H1 (cell line): ENCODE measurements around the gene GLIS2. TPM values are rescaled to one million over a fixed set of nuclear protein-coding genes. Genes with fewer than 3 reads are reported as not detected.

ENCODE experiments used
- CTCF ChIA-PET: fragments of 300-600 bp; sonication (Branson Sonifier 250); formaldehyde crosslinking; loops from one replicate; lab custom pipeline; 2021; ENCODE audit not compliant: partially characterized antibody; lab: Charles Lee
- POLR2A ChIA-PET: fragments of 300-600 bp; sonication (Branson Sonifier 250); formaldehyde crosslinking; loops from one replicate; lab custom pipeline; 2021; ENCODE audit warnings: inconsistent platforms; ENCODE audit not compliant: partially characterized antibody; lab: Charles Lee
- DNase-seq, 2 experiments: peaks; one replicate each; pipeline versions ENCODE4 v3.0.0 to v3.0.0-alpha.2; 2010 to 2022; ENCODE audit warnings: low spot score in 2 of 2, low read depth in 1 of 2, mixed read lengths in 1 of 2
- FAIRE-seq: peaks from 2 replicates; lab custom pipeline; 2011; peaks lifted over from hg19 to GRCh38; lab: Jason Lieb, UNC
- H2AFZ ChIP-seq: 2 replicates; pipeline ENCODE4 v1.8.1; 2012; ENCODE audit warnings: low read length, inconsistent platforms
- H2AK5ac ChIP-seq: 2 replicates; pipeline ENCODE4 v1.6.1; 2013; ENCODE audit warnings: low read depth, low read length
- H2BK120ac ChIP-seq: replicated peaks from 2 replicates; pipeline ENCODE3; 2013; ENCODE audit warnings: low read depth, low read length, inconsistent platforms
- H2BK12ac ChIP-seq: 2 replicates; pipeline ENCODE4 v1.6.1; 2013; ENCODE audit warnings: low read depth, low read length
- H2BK15ac ChIP-seq: 2 replicates; pipeline ENCODE4 v1.6.1; 2013; ENCODE audit warnings: low read length
- H2BK20ac ChIP-seq: 2 replicates; pipeline ENCODE4 v1.6.1; 2013; ENCODE audit warnings: low read length
- H2BK5ac ChIP-seq: 2 replicates; pipeline ENCODE4 v1.6.1; 2013; ENCODE audit warnings: low read depth, low read length
- H3K14ac ChIP-seq: 2 replicates; pipeline ENCODE4 v1.6.1; 2013; ENCODE audit warnings: inconsistent platforms; ENCODE audit not compliant: insufficient read length
- H3K18ac ChIP-seq: 2 replicates; pipeline ENCODE4 v1.6.1; 2013; ENCODE audit warnings: low read length; ENCODE audit errors: extremely low read depth
- H3K23ac ChIP-seq: 2 replicates; pipeline ENCODE4 v1.6.1; 2013; ENCODE audit warnings: inconsistent platforms; ENCODE audit not compliant: insufficient read length
- H3K23me2 ChIP-seq: 2 replicates; pipeline ENCODE4 v1.6.1; 2013; ENCODE audit warnings: low read depth, low read length
- H3K27ac ChIP-seq: 2 replicates; pipeline ENCODE4 v1.6.1; 2011; ENCODE audit warnings: low read depth, low read length, inconsistent platforms
- H3K27me3 ChIP-seq, 4 experiments: replicated peaks in 1 of 4; 1 replicate in 1 of 4; 2 replicates in 3 of 4; pipeline versions ENCODE4 v1.6.1 to v1.8.1; 2011 to 2013; ENCODE audit warnings: low read length in 3 of 4, mild to moderate bottlenecking in 3 of 4, inconsistent platforms in 2 of 4, mixed read lengths in 2 of 4, moderate library complexity in 1 of 4; ENCODE audit not compliant: control insufficient read depth in 3 of 4, insufficient read depth in 3 of 4; ENCODE audit errors: extremely low read depth in 1 of 4
- H3K36me3 ChIP-seq, 4 experiments: 2 replicates each; pipeline versions ENCODE4 v1.6.1 to v1.8.1; 2011 to 2013; ENCODE audit warnings: mild to moderate bottlenecking in 4 of 4, low read length in 3 of 4, moderate library complexity in 2 of 4, control low read depth in 1 of 4, inconsistent platforms in 1 of 4; ENCODE audit not compliant: insufficient read depth in 4 of 4, control insufficient read depth in 2 of 4
- H3K4ac ChIP-seq: replicated peaks from 2 replicates; pipeline ENCODE3; 2013; ENCODE audit warnings: low read length, low read depth, mixed read lengths, inconsistent platforms; ENCODE audit not compliant: insufficient read length
- H3K4me1 ChIP-seq, 4 experiments: replicated peaks in 1 of 4; 1 replicate in 1 of 4; 2 replicates in 3 of 4; pipeline versions ENCODE4 v1.6.1 to v1.8.1; 2011 to 2013; ENCODE audit warnings: low read length in 3 of 4, inconsistent platforms in 2 of 4, mixed read lengths in 1 of 4; ENCODE audit not compliant: insufficient read depth in 4 of 4, control insufficient read depth in 3 of 4
- H3K4me2 ChIP-seq, 2 experiments: 2 replicates each; pipeline versions ENCODE4 v1.6.1 to v1.8.1; 2011 to 2013; ENCODE audit warnings: low read depth in 2 of 2, low read length in 2 of 2, control low read depth in 1 of 2, inconsistent platforms in 1 of 2, mild to moderate bottlenecking in 1 of 2; ENCODE audit not compliant: insufficient read depth in 1 of 2
- H3K4me3 ChIP-seq, 4 experiments: fragments of 200-600, 300-600 bp in 1 of 4; sonication (generic), shearing (Covaris generic), sonication (Bioruptor Twin) in 1 of 4; 2 replicates each; pipeline versions ENCODE4 v1.5.1 to v1.8.1; 2011 to 2016; ENCODE audit warnings: low read length in 4 of 4, low read depth in 3 of 4, control low read depth in 2 of 4, inconsistent platforms in 2 of 4, mild to moderate bottlenecking in 2 of 4, mixed read lengths in 1 of 4, moderate library complexity in 1 of 4; ENCODE audit not compliant: insufficient read depth in 2 of 4; ENCODE audit errors: extremely low read depth in 1 of 4
- H3K56ac ChIP-seq: replicated peaks from 2 replicates; pipeline ENCODE3; 2013; ENCODE audit warnings: low read depth, mild to moderate bottlenecking, mixed read lengths, low read length, inconsistent platforms; ENCODE audit not compliant: insufficient read length
- H3K79me1 ChIP-seq: 2 replicates; pipeline ENCODE4 v1.6.1; 2013; ENCODE audit warnings: low read depth, low read length, control low read depth
- H3K79me2 ChIP-seq, 2 experiments: 2 replicates each; pipeline versions ENCODE4 v1.6.1 to v1.8.1; 2012 to 2013; ENCODE audit warnings: low read length in 2 of 2, mild to moderate bottlenecking in 2 of 2, inconsistent platforms in 1 of 2; ENCODE audit not compliant: insufficient read depth in 2 of 2, control insufficient read depth in 1 of 2
- H3K9ac ChIP-seq, 4 experiments: replicated peaks in 1 of 4; 1 replicate in 1 of 4; 2 replicates in 3 of 4; pipeline versions ENCODE4 v1.6.1 to v1.8.1; 2011 to 2013; ENCODE audit warnings: low read depth in 3 of 4, low read length in 3 of 4, control low read depth in 2 of 4, mild to moderate bottlenecking in 2 of 4, moderate library complexity in 2 of 4, inconsistent platforms in 1 of 4; ENCODE audit errors: extremely low read depth in 1 of 4
- H3K9me3 ChIP-seq, 2 experiments: 2 replicates each; pipeline versions ENCODE4 v1.6.1 to v1.8.1; 2012 to 2013; ENCODE audit warnings: mild to moderate bottlenecking in 2 of 2, moderate library complexity in 2 of 2, control low read depth in 1 of 2, inconsistent platforms in 1 of 2, low read depth in 1 of 2, low read length in 1 of 2, mixed read lengths in 1 of 2; ENCODE audit not compliant: insufficient read depth in 2 of 2
- H4K20me1 ChIP-seq, 2 experiments: replicated peaks in 1 of 2; 2 replicates each; pipeline versions ENCODE3 to v1.8.1; 2011 to 2013; ENCODE audit warnings: inconsistent platforms in 2 of 2, low read length in 2 of 2, mild to moderate bottlenecking in 1 of 2; ENCODE audit not compliant: insufficient read depth in 2 of 2, control insufficient read depth in 1 of 2
- H4K5ac ChIP-seq: 2 replicates; pipeline ENCODE4 v1.6.1; 2013; ENCODE audit warnings: low read length, low read depth, mixed read lengths, inconsistent platforms; ENCODE audit not compliant: insufficient read length
- H4K8ac ChIP-seq: 2 replicates; pipeline ENCODE4 v1.8.0; 2013; ENCODE audit warnings: mild to moderate bottlenecking, moderate library complexity, low read length, inconsistent platforms; ENCODE audit not compliant: insufficient read depth; ENCODE audit errors: extremely low read depth
- H4K91ac ChIP-seq: replicated peaks from 2 replicates; pipeline ENCODE3; 2013; ENCODE audit warnings: low read length, mixed read lengths, inconsistent platforms; ENCODE audit not compliant: insufficient read length
- ASH2L ChIP-seq: fragments of 200-600, 300-600 bp; sonication (generic); IDR thresholded peaks from one replicate; pipeline ENCODE4 v1.7.1; 2017; ENCODE audit warnings: low read length
- CBX8 ChIP-seq: fragments of 300-800, 300-1000 bp; sonication (generic); IDR thresholded peaks from 2 replicates; pipeline ENCODE4 v1.7.1; 2016; ENCODE audit warnings: low read depth, low read length, borderline replicate concordance
- GABPA ChIP-seq: IDR thresholded peaks from 2 replicates; pipeline ENCODE4 v1.6.1; 2011; ENCODE audit warnings: mild to moderate bottlenecking, low read length, moderate library complexity, borderline replicate concordance; ENCODE audit not compliant: insufficient read depth
- KDM1A ChIP-seq: fragments of 200-600, 300-600 bp; sonication (generic); IDR thresholded peaks from 2 replicates; pipeline ENCODE4 v1.7.1; 2016; ENCODE audit warnings: mild to moderate bottlenecking, low read length, borderline replicate concordance
- KDM4A ChIP-seq: IDR thresholded peaks from one replicate; pipeline ENCODE4 v1.7.1; 2012; ENCODE audit warnings: low read depth, mild to moderate bottlenecking, moderate library complexity, low read length, inconsistent platforms; ENCODE audit not compliant: severe bottlenecking
- RAD21 ChIP-seq, 2 experiments: IDR thresholded peaks in 1 of 2; conservative IDR thresholded peaks in 1 of 2; 2 replicates each; pipeline ENCODE4 v1.6.1; 2011; ENCODE audit warnings: low read depth in 2 of 2, low read length in 2 of 2, improper control_type of control experiment in 1 of 2, inconsistent platforms in 1 of 2, mild to moderate bottlenecking in 1 of 2, moderate library complexity in 1 of 2
- SIX5 ChIP-seq: IDR thresholded peaks from 2 replicates; pipeline ENCODE4 v1.6.1; 2011; ENCODE audit warnings: mild to moderate bottlenecking, low read depth, low read length
- TAF1 ChIP-seq: IDR thresholded peaks from 2 replicates; pipeline ENCODE4 v1.6.1; 2011; ENCODE audit warnings: mild to moderate bottlenecking, low read depth, low read length
- TAF7 ChIP-seq: optimal IDR thresholded peaks from 2 replicates; pipeline ENCODE3; 2011; ENCODE audit warnings: low read depth, mild to moderate bottlenecking, inconsistent platforms, low read length, moderate library complexity, borderline replicate concordance
- TBP ChIP-seq: IDR thresholded peaks from 2 replicates; pipeline ENCODE4 v1.6.1; 2011; ENCODE audit warnings: low read depth, low read length, improper control_type of control experiment
- WGBS, 2 experiments: shearing (Covaris generic) in 1 of 2; methylation state at CpG; one replicate each; pipeline versions ENCODE4 v1.1.6 to v1.1.7; 2013 to 2015; ENCODE audit warnings: low lambda C conversion rate in 2 of 2, mixed read lengths in 2 of 2, inconsistent platforms in 1 of 2, low coverage in 1 of 2, missing lambda C conversion rate in 1 of 2; ENCODE audit not compliant: insufficient replicate concordance in 2 of 2, insufficient coverage in 1 of 2, insufficient read length in 1 of 2; ENCODE audit errors: extremely low coverage in 1 of 2, missing lambda C conversion rate in 1 of 2; 5-methylcytosine and 5-hydroxymethylcytosine counted together
- polyA plus RNA-seq, 7 experiments: library from polyadenylated mRNA; depleted of rRNA in 3 of 7; stranded (reverse) in 5 of 7; unstranded in 2 of 7; fragments of >200 nt in 5 of 7; fragments of 200-250 nt in 2 of 7; gene quantifications; 1 replicate in 5 of 7; 2 replicates in 1 of 7; 4 replicates in 1 of 7; pipeline versions ENCODE4 v1.2.1 to v1.2.3, GENCODE V29; 2011 to 2013; ENCODE audit warnings: missing spikeins in 2 of 7, mixed read lengths in 2 of 7
- total RNA-seq: library from RNA; stranded (reverse); fragmentation: NEBNext Ultra II Directional; extraction: Animal tissue kit (Norgen Biotek cat#: 25700); gene quantifications from 2 replicates; pipeline ENCODE4 v1.2.1, GENCODE V29; 2021

The GLIS2 gene
- total and polyA plus RNA-seq, 2 of the 8 experiments (the other 6 are each of a cell fraction or from before 2014, with no cell fraction given), result 4.3 to 17.4 TPM

GRCh38 chr16:4328046-4328781, 12.3 kb downstream of the GLIS2 start:
- peak overlapping the region; percentile 89 for H3K4ac ChIP-seq
- H3K4me3 ChIP-seq, result peak overlapping the region; percentile 32 to 71 (median 42)
- peaks cover 5 to 28% (median 20%) of the 10 kb centered on the region in 4 experiments for H3K4me1 ChIP-seq
- peak overlapping the region; percentile 80; the same call in 1 of the 2 replicates for H2BK12ac ChIP-seq
- FAIRE-seq (no peak), DNase-seq (peak in 1 of 2 experiments; percentile 84)
- H3K23ac ChIP-seq, result no peak overlapping the region
- no peaks in the 10 kb centered on the region for H3K27me3 ChIP-seq
- 0 out of 2 replicates have a peak overlapping the region, but pooled peaks have one; percentile 40 for H2AK5ac ChIP-seq
- H2BK20ac ChIP-seq, result peak overlapping the region; percentile 18; the same call in 1 of the 2 replicates
- peaks cover 7% of the 10 kb centered on the region; the same call in 1 of the 2 replicates for H3K79me1 ChIP-seq
- H2AFZ ChIP-seq, result no peak overlapping the region
- H2BK120ac ChIP-seq, result no peak overlapping the region
- ChIA-PET CTCF (interaction anchor here (0.6 to 17.1 kb wide), 23 partner anchors 11 to 345 kb away, joined by 3 to 211 read pairs (median 4); partner anchors contain the start of genes GLIS2 and TFAP4), POLR2A (interaction anchor here (0.6 to 16.2 kb wide), 15 partner anchors 11 to 74 kb away, joined by 3 to 154 read pairs (median 5); partner anchors contain the start of genes GLIS2, PAM16 and TFAP4)
- peak overlapping the region; percentile 44 for H3K56ac ChIP-seq
- no peak overlapping the region for H3K14ac ChIP-seq
- peak overlapping the region; percentile 51 to 94 for H3K4me2 ChIP-seq
- H3K79me2 ChIP-seq, result peaks cover 0 to 26% of the 10 kb centered on the region in 2 experiments; a peak in 2 of 4 replicates
- peak overlapping the region; percentile 82; the same call in 1 of the 2 replicates for H4K8ac ChIP-seq
- no peaks in the 10 kb centered on the region for H3K36me3 ChIP-seq
- peak overlapping the region; percentile 59 for H4K5ac ChIP-seq
- H3K18ac ChIP-seq, result peak overlapping the region; percentile 97
- peak overlapping the region; percentile 71; the same call in 1 of the 2 replicates for H2BK5ac ChIP-seq
- peak overlapping the region in 3 of 4 experiments; percentile 54 to 71 (median 62); a peak in 5 of 7 replicates for H3K9ac ChIP-seq
- 18% methylated on average over 24 of the region's 30 CpGs; no CpG with 5 or more reads in 1 of the 2 experiments for WGBS, 2 experiments
- peak overlapping the region; percentile 55 for H4K91ac ChIP-seq
- H3K27ac ChIP-seq, result no peak overlapping the region
- peaks cover 6 to 17% of the 10 kb centered on the region in 2 experiments for H4K20me1 ChIP-seq
- H3K23me2 ChIP-seq, result peaks cover 3% of the 10 kb centered on the region; the same call in 1 of the 2 replicates
- H3K9me3 ChIP-seq, result no peaks in the 10 kb centered on the region
- peak overlapping the region; percentile 72; the same call in 1 of the 2 replicates for H2BK15ac ChIP-seq
- TF ChIP-seq KDM1A (0 out of 2 replicates have a peak, but pooled peaks have one; percentile 16), GABPA (peak; percentile 48; the same call in 1 of the 2 replicates), ASH2L (peak; percentile 48), SIX5 (no peak), CBX8 (no peak), TBP (peak; percentile 54; the same call in 1 of the 2 replicates), KDM4A (peak; percentile 52), TAF7 (peak; percentile 22), TAF1 (peak; percentile 51), RAD21 (IDR thresholded peaks at IDR 0.05 in 1 of 2, conservative IDR thresholded peaks at IDR 0.05 in 1 of 2; ENCODE audit: low read depth in 2 of 2, low read length in 2 of 2) (peak; percentile 70 to 82)
